ENCODE measurements around the gene TRPM6.

The TRPM6 gene

GRCh38 chr9:74760031-74760700 is 127.6 kb downstream of the TRPM6 start:
- TF ChIP-seq Cebpa-rat (IDR thresholded peaks at IDR 0.05), result no peak
- no peaks in the 10 kb centered on the region for H3K27me3 ChIP-seq
- no peak overlapping the region for H3K4me2 ChIP-seq
- no peaks in the 10 kb centered on the region for H4K20me1 ChIP-seq
- H3K4me1 ChIP-seq, result no peaks in the 10 kb centered on the region
- H3K9ac ChIP-seq, result no peak overlapping the region
- H3K27ac ChIP-seq, result no peak overlapping the region
- no peaks in the 10 kb centered on the region for H3K36me3 ChIP-seq
- H3K9me3 ChIP-seq, result no peaks in the 10 kb centered on the region
- no peak overlapping the region for H3K4me3 ChIP-seq

- no peak overlapping the region for H3K4me3 ChIP-seq
- no peak overlapping the region for H3K4me2 ChIP-seq
- no peak overlapping the region for H3K27ac ChIP-seq
- no peak for TF ChIP-seq Cebpa-rat (IDR thresholded peaks at IDR 0.05)
- no peaks in the 10 kb centered on the region for H3K27me3 ChIP-seq
- no peaks in the 10 kb centered on the region for H4K20me1 ChIP-seq
- no peaks in the 10 kb centered on the region for H3K4me1 ChIP-seq
- no peaks in the 10 kb centered on the region for H3K9me3 ChIP-seq
- H3K9ac ChIP-seq, result no peak overlapping the region
- no peaks in the 10 kb centered on the region for H3K36me3 ChIP-seq
These were observed 131.7 kb downstream of the TRPM6 start for GRCh38 chr9:74755999-74756398.

- no peaks in the 10 kb centered on the region for H3K9me3 ChIP-seq
- H3K27me3 ChIP-seq, result no peaks in the 10 kb centered on the region
- no peaks in the 10 kb centered on the region for H3K4me1 ChIP-seq
- no peak overlapping the region for H3K27ac ChIP-seq
- no peak overlapping the region for H3K4me2 ChIP-seq
- TF ChIP-seq Cebpa-rat (IDR thresholded peaks at IDR 0.05), result no peak
- no peak overlapping the region for H3K9ac ChIP-seq
- H4K20me1 ChIP-seq, result no peaks in the 10 kb centered on the region
- H3K4me3 ChIP-seq, result no peak overlapping the region
- H3K36me3 ChIP-seq, result no peaks in the 10 kb centered on the region
These were observed 132.4 kb downstream of the TRPM6 start for GRCh38 chr9:74755355-74755754.

GRCh38 chr9:74753650-74754049 is 134.1 kb downstream of the TRPM6 start:
- Histone ChIP-seq H3K9me3 (no peaks in the 10 kb centered on the region), H3K9ac (no peak overlapping the region), H3K4me3 (no peak overlapping the region), H3K36me3 (no peaks in the 10 kb centered on the region), H3K27ac (no peak overlapping the region), H3K27me3 (no peaks in the 10 kb centered on the region), H4K20me1 (no peaks in the 10 kb centered on the region), H3K4me1 (no peaks in the 10 kb centered on the region), H3K4me2 (no peak overlapping the region)
- no peak for TF ChIP-seq Cebpa-rat (IDR thresholded peaks at IDR 0.05)

- H3K9ac ChIP-seq, result no peak overlapping the region
- H4K20me1 ChIP-seq, result no peaks in the 10 kb centered on the region
- H3K9me3 ChIP-seq, result no peaks in the 10 kb centered on the region
- no peaks in the 10 kb centered on the region for H3K36me3 ChIP-seq
- H3K27ac ChIP-seq, result no peak overlapping the region
- H3K4me2 ChIP-seq, result no peak overlapping the region
- no peak overlapping the region for H3K4me3 ChIP-seq
- TF ChIP-seq Cebpa-rat (IDR thresholded peaks at IDR 0.05), result no peak
- H3K27me3 ChIP-seq, result no peaks in the 10 kb centered on the region
- H3K4me1 ChIP-seq, result no peaks in the 10 kb centered on the region
These were observed 138.8 kb downstream of the TRPM6 start for GRCh38 chr9:74748966-74749365.

- Histone ChIP-seq H3K9ac (no peak overlapping the region), H3K9me3 (no peaks in the 10 kb centered on the region), H3K27ac (no peak overlapping the region), H3K36me3 (no peaks in the 10 kb centered on the region), H3K4me1 (no peaks in the 10 kb centered on the region), H3K4me3 (no peak overlapping the region), H3K27me3 (no peaks in the 10 kb centered on the region), H3K4me2 (no peak overlapping the region), H4K20me1 (no peaks in the 10 kb centered on the region)
- TF ChIP-seq Cebpa-rat (IDR thresholded peaks at IDR 0.05), result no peak
These were observed 144.7 kb downstream of the TRPM6 start for GRCh38 chr9:74742792-74743730.

GRCh38 chr9:74742191-74742790 is 145.4 kb downstream of the TRPM6 start:
- Histone ChIP-seq H3K4me3 (no peak overlapping the region), H3K36me3 (no peaks in the 10 kb centered on the region), H3K4me2 (no peak overlapping the region), H3K9me3 (no peaks in the 10 kb centered on the region), H3K9ac (no peak overlapping the region), H3K27ac (no peak overlapping the region), H4K20me1 (no peaks in the 10 kb centered on the region), H3K4me1 (no peaks in the 10 kb centered on the region), H3K27me3 (no peaks in the 10 kb centered on the region)
- TF ChIP-seq Cebpa-rat (IDR thresholded peaks at IDR 0.05), result no peak

- no peak overlapping the region for H3K4me2 ChIP-seq
- no peaks in the 10 kb centered on the region for H3K4me1 ChIP-seq
- H3K27ac ChIP-seq, result no peak overlapping the region
- H3K36me3 ChIP-seq, result no peaks in the 10 kb centered on the region
- H3K9ac ChIP-seq, result no peak overlapping the region
- no peaks in the 10 kb centered on the region for H4K20me1 ChIP-seq
- no peak for TF ChIP-seq Cebpa-rat (IDR thresholded peaks at IDR 0.05)
- no peaks in the 10 kb centered on the region for H3K27me3 ChIP-seq
- no peak overlapping the region for H3K4me3 ChIP-seq
- no peaks in the 10 kb centered on the region for H3K9me3 ChIP-seq
These were observed 151.1 kb downstream of the TRPM6 start for GRCh38 chr9:74736646-74737045.

- H3K27me3 ChIP-seq, result no peaks in the 10 kb centered on the region
- H3K9ac ChIP-seq, result no peak overlapping the region
- H3K36me3 ChIP-seq, result no peaks in the 10 kb centered on the region
- no peak for TF ChIP-seq Cebpa-rat (IDR thresholded peaks at IDR 0.05)
- H3K4me2 ChIP-seq, result no peak overlapping the region
- no peaks in the 10 kb centered on the region for H3K4me1 ChIP-seq
- H3K4me3 ChIP-seq, result no peak overlapping the region
- no peaks in the 10 kb centered on the region for H4K20me1 ChIP-seq
- H3K9me3 ChIP-seq, result no peaks in the 10 kb centered on the region
- no peak overlapping the region for H3K27ac ChIP-seq
These were observed 152.0 kb downstream of the TRPM6 start for GRCh38 chr9:74735761-74736160.

GRCh38 chr9:74729136-74729695 is 158.5 kb downstream of the TRPM6 start:
- Histone ChIP-seq H3K36me3 (no peaks in the 10 kb centered on the region), H3K4me1 (no peaks in the 10 kb centered on the region), H4K20me1 (no peaks in the 10 kb centered on the region), H3K9ac (no peak overlapping the region), H3K4me2 (no peak overlapping the region), H3K4me3 (no peak overlapping the region), H3K27me3 (no peaks in the 10 kb centered on the region), H3K27ac (no peak overlapping the region), H3K9me3 (no peaks in the 10 kb centered on the region)
- TF ChIP-seq Cebpa-rat (IDR thresholded peaks at IDR 0.05), result no peak
